HCT116 (cell line): ENCODE measurements around the gene ADPGK. TPM values are rescaled to one million over a fixed set of nuclear protein-coding genes. Genes with fewer than 3 reads are reported as not detected.
"Not testable (repeated sequence)": the region's sequence is repeated elsewhere in the genome, so short reads cannot be mapped to it uniquely, and the experiment has no call there.

Experiments
- ATAC-seq: fragments of 200-7000 bp; cut with Tn5 transposase; 2 replicates; pipeline ENCODE4 v1.9.1; 2020; ENCODE audit warnings: mild to moderate bottlenecking, moderate library complexity
- BruUV-seq: library from RNA; stranded (reverse); fragments of 400-500 nt; replicated peaks from 2 replicates; lab custom pipeline; 2021; lab: Mats Ljungman, UMichigan
- CTCF ChIA-PET: fragments of 300-600 bp; sonication (Branson Sonifier 250); formaldehyde crosslinking; loops from one replicate; lab custom pipeline; 2021; ENCODE audit warnings: antibody characterized with exemption; lab: Charles Lee
- POLR2A ChIA-PET: fragments of 300-600, 350-600 bp; sonication (Branson Sonifier 250); formaldehyde crosslinking; loops from one replicate; lab custom pipeline; 2021; ENCODE audit warnings: antibody characterized with exemption; lab: Charles Lee
- RAD21 ChIA-PET, 2 experiments: fragments of 300-600 bp; sonication (Branson Sonifier 250); formaldehyde crosslinking; loops; one replicate each; lab custom pipeline; 2023; ENCODE audit warnings: low total read pairs in 2 of 2; ENCODE audit not compliant: uncharacterized antibody in 2 of 2, unreplicated experiment in 2 of 2, low non-redundant PET in 1 of 2; lab: Charles Lee
- DNase-seq: peaks from one replicate; pipeline ENCODE4 v3.0.0-alpha.2; 2010; ENCODE audit warnings: low read depth, low spot score
- H2AFZ ChIP-seq: fragments of 200-600 bp; shearing (Covaris generic), sonication (generic); 2 replicates; pipeline ENCODE4 v1.6.1; 2017; ENCODE audit warnings: low read depth, mixed run types, mixed read lengths, antibody characterized with exemption, low read length; ENCODE audit not compliant: poor library complexity, severe bottlenecking
- H3K27ac ChIP-seq: 2 replicates; pipeline ENCODE4 v1.5.1; 2012; ENCODE audit warnings: low read depth, low read length
- H3K27me3 ChIP-seq: fragments of 200-600 bp; sonication (generic); 2 replicates; pipeline ENCODE4 v1.6.1; 2016; ENCODE audit warnings: mixed run types, low read length, mixed read lengths; ENCODE audit not compliant: insufficient read depth
- H3K36me3 ChIP-seq, 2 experiments: fragments of 200-500 bp in 1 of 2; fragments of 200-600 bp in 1 of 2; sonication (Bioruptor generic) in 1 of 2; sonication (generic) in 1 of 2; 2 replicates each; pipeline versions ENCODE4 v1.5.1 to v1.6.1; 2014 to 2016; ENCODE audit warnings: low read length in 2 of 2, inconsistent platforms in 1 of 2, mixed read lengths in 1 of 2, mixed run types in 1 of 2; ENCODE audit not compliant: insufficient read depth in 2 of 2, control insufficient read depth in 1 of 2
- H3K4me1 ChIP-seq, 2 experiments: fragments of 200-600 bp in 1 of 2; sonication (generic) in 1 of 2; 2 replicates each; pipeline versions ENCODE4 v1.5.1 to v1.6.1; 2012 to 2017; ENCODE audit warnings: low read length in 2 of 2, inconsistent platforms in 1 of 2, mild to moderate bottlenecking in 1 of 2, mixed read lengths in 1 of 2, mixed run types in 1 of 2, moderate library complexity in 1 of 2; ENCODE audit not compliant: insufficient read depth in 2 of 2, control insufficient read depth in 1 of 2
- H3K4me2 ChIP-seq: fragments of 200-600 bp; sonication (generic); 2 replicates; pipeline ENCODE4 v1.6.1; 2017; ENCODE audit warnings: mixed run types, low read length, mixed read lengths
- H3K4me3 ChIP-seq, 2 experiments: fragments of 200-600 bp in 1 of 2; sonication (generic) in 1 of 2; replicated peaks in 1 of 2; 2 replicates each; pipeline ENCODE4 v1.5.1; 2011 to 2016; ENCODE audit warnings: low read length in 2 of 2, control low read depth in 1 of 2, low read depth in 1 of 2, mild to moderate bottlenecking in 1 of 2, mixed read lengths in 1 of 2, mixed run types in 1 of 2
- H3K79me2 ChIP-seq: fragments of 200-600 bp; sonication (generic); 2 replicates; pipeline ENCODE4 v1.6.1; 2017; ENCODE audit warnings: mild to moderate bottlenecking, mixed run types, low read length, moderate library complexity, mixed read lengths; ENCODE audit not compliant: insufficient read depth
- H3K9ac ChIP-seq: fragments of 200-600 bp; sonication (generic); 2 replicates; pipeline ENCODE4 v1.6.1; 2016; ENCODE audit warnings: low read length, mixed read lengths
- H3K9me2 ChIP-seq: fragments of 200-600 bp; sonication (generic), shearing (Covaris generic); 2 replicates; pipeline ENCODE4 v1.6.1; 2017; ENCODE audit warnings: mixed run types, mild to moderate bottlenecking, moderate library complexity; ENCODE audit not compliant: insufficient read depth
- H3K9me3 ChIP-seq, 2 experiments: fragments of 200-500 bp in 1 of 2; fragments of 200-600 bp in 1 of 2; sonication (Bioruptor generic) in 1 of 2; sonication (generic) in 1 of 2; 2 replicates each; pipeline ENCODE4 v1.6.1; 2014 to 2017; ENCODE audit warnings: low read length in 2 of 2, mixed read lengths in 2 of 2, inconsistent platforms in 1 of 2, low read depth in 1 of 2, mild to moderate bottlenecking in 1 of 2, mixed run types in 1 of 2, moderate library complexity in 1 of 2; ENCODE audit not compliant: control insufficient read depth in 1 of 2, insufficient read depth in 1 of 2
- H4K20me1 ChIP-seq: fragments of 200-600 bp; sonication (generic), shearing (Covaris generic); 2 replicates; pipeline ENCODE4 v1.6.1; 2017; ENCODE audit warnings: mixed run types, mild to moderate bottlenecking, moderate library complexity; ENCODE audit not compliant: insufficient read depth
- EZH2 ChIP-seq: fragments of 200-600 bp; sonication (generic); IDR thresholded peaks from 2 replicates; pipeline ENCODE4 v1.6.1; 2017; ENCODE audit warnings: antibody characterized with exemption, mixed run types
- intact Hi-C: fragments of 100-400 bp; cut with micrococcal nuclease; formaldehyde crosslinking; loops from 2 replicates; pipeline ENCODE4 v1.10.0; 2022
- total RNA-seq: library from RNA; stranded (reverse); gene quantifications from one replicate; pipeline ENCODE4 v1.2.1, GENCODE V29; 2021; ENCODE audit not compliant: unreplicated experiment
- TF ChIP-seq, protein P1 (sequence below): IDR thresholded peaks from 2 replicates; pipeline ENCODE4 v1.6.1; 2012

ADPGK gene
- total RNA-seq, 1 experiment from 2014 or later, result 41.5 TPM

DNA sequence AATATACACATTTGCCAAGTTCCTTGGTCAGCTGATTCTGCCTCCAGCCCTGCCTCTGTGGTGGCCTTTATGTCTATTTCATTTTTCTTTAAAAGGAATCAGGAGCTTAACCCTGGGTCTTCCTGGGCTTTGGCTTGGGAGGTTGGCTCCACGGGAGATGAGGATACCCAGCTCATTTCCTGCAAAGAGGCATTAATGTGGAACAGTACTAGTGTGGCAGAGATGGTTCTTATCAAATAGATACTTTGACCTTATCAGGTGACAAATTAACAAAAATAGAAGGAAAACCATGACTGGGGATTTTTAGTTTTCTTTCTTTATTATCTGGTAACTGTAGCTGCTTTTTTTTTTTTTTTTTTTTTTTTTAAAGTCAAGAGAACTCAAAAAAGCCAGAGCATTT is 54.7 kb downstream of the ADPGK start:
- ATAC-seq (no peak), DNase-seq (no peak)
- H3K9me2 ChIP-seq, result no peaks in the 10 kb centered on the region
- H4K20me1 ChIP-seq, result no peaks in the 10 kb centered on the region
- BruUV-seq, result no TSS peak
- POLR2A ChIA-PET, result no interaction called here
- intact Hi-C loops, result loop anchor here (10.0 kb wide), 1 partner anchor 516 kb away; no protein-coding TSS in a partner anchor
- H3K4me3 ChIP-seq, result no peak overlapping the region
- H3K36me3 ChIP-seq, result no peaks in the 10 kb centered on the region
- RAD21 ChIA-PET, result interaction anchor here in 1 of 2 experiments (0.6 kb wide), 1 partner anchor 138 kb away, joined by 3 read pairs; no protein-coding TSS in a partner anchor
- TF ChIP-seq, protein P1, sequence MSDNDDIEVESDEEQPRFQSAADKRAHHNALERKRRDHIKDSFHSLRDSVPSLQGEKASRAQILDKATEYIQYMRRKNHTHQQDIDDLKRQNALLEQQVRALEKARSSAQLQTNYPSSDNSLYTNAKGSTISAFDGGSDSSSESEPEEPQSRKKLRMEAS, result no peak
- TF ChIP-seq EZH2, result no peak
- no peaks in the 10 kb centered on the region for H3K9me3 ChIP-seq
- H3K4me1 ChIP-seq, result no peaks in the 10 kb centered on the region
- no peaks in the 10 kb centered on the region for H3K27me3 ChIP-seq
- no peak overlapping the region for H2AFZ ChIP-seq
- H3K4me2 ChIP-seq, result no peak overlapping the region
- H3K27ac ChIP-seq, result no peak overlapping the region
- H3K79me2 ChIP-seq, result no peaks in the 10 kb centered on the region
- no peak overlapping the region for H3K9ac ChIP-seq
- CTCF ChIA-PET, result no interaction called here

DNA sequence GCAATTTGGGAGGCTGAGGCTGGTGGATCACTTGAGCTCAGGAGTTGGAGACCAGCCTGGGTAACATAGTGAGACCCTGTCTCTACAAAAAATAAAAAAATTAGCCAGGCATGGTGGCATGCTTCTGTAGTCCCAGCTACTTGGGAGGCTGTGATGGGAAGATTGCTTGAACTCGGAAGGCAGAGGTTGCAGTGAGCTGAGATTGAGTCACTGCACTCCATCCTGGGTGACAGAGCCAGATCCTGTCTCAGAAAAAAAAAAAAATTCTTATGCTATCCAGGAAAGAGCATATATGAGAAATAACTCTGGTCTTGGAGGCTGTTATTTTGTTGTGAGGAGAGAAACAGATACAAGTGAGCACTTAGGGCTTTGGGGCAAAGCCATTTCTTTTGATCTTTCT is 55.3 kb downstream of the ADPGK start:
- POLR2A ChIA-PET, RAD21 ChIA-PET, ATAC-seq, H3K27me3 ChIP-seq, H3K4me2 ChIP-seq, H3K79me2 ChIP-seq, CTCF ChIA-PET, BruUV-seq, H3K36me3 ChIP-seq, H3K9me2 ChIP-seq, H3K27ac ChIP-seq, H3K4me1 ChIP-seq, DNase-seq, H3K4me3 ChIP-seq, H3K9me3 ChIP-seq, H4K20me1 ChIP-seq, H3K9ac ChIP-seq, H2AFZ ChIP-seq: not testable (repeated sequence)
- intact Hi-C loops, result loop anchor here (10.0 kb wide), 1 partner anchor 517 kb away; no protein-coding TSS in a partner anchor
